Sigmoid colon (tissue), 4 donors: ENCODE data around the gene RDH14.

Experiments
- POLR2A ChIP-seq, 2 donors: fragments of 450-650 bp; IDR thresholded peaks; one replicate each; pipeline ENCODE4 v1.6.1; 2016; ENCODE audit warnings: antibody characterized with exemption in 2 of 2, mild to moderate bottlenecking in 2 of 2, moderate library complexity in 2 of 2
- POLR2AphosphoS5 ChIP-seq, 4 donors: sonication (generic); formaldehyde crosslinking; IDR thresholded peaks; one replicate each; pipeline ENCODE4 v1.6.1; 2017; ENCODE audit warnings: antibody characterized with exemption in 4 of 4
- TF ChIP-seq, protein P1 (sequence below), 4 experiments: fragments of 450-650 bp in 3 of 4; fragments of 200-600 bp in 1 of 4; IDR thresholded peaks; one replicate each; pipeline ENCODE4 v1.5.1; 2016 to 2019; ENCODE audit warnings: antibody characterized with exemption in 4 of 4, mild to moderate bottlenecking in 3 of 4, moderate library complexity in 2 of 4

DNA sequence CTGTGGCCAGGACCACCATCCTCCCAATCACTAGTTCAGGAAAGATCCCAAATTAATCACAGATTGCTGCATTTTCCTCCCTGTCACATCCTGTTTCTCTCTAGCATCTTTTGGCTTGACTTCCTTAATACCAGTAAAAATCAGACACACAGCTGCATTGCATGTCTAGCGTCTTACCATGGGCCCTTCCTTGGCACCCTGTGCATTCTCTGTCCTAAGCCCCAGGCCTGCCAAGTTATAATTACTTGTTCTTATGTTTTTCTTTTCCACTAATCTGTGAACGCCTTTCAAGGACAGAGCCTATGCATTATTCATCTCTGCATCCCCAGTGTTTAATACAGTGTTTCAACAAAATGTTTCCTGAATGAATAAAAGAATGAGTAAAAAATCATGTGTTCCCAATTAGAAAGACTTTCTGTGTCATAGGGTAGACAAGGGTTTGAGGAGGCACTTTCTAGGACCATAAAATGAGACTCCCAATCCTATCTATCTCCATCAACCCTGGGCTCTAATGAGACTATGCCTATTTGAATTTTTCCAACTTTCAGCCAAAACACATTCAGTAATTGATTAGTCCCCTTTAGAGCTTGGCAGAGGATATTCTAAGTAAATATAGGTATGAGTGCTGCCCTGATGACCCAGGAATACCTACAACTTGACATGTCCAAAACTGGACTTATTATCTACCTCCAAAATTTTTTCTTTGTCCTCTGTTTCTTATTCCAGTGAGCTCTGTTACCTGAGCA lies 39.2 kb upstream of the RDH14 start:
- TF ChIP-seq POLR2A (IDR thresholded peaks at IDR 0.05) (no peak), POLR2AphosphoS5 (IDR thresholded peaks at IDR 0.05) (no peak)
- TF ChIP-seq, protein P1, sequence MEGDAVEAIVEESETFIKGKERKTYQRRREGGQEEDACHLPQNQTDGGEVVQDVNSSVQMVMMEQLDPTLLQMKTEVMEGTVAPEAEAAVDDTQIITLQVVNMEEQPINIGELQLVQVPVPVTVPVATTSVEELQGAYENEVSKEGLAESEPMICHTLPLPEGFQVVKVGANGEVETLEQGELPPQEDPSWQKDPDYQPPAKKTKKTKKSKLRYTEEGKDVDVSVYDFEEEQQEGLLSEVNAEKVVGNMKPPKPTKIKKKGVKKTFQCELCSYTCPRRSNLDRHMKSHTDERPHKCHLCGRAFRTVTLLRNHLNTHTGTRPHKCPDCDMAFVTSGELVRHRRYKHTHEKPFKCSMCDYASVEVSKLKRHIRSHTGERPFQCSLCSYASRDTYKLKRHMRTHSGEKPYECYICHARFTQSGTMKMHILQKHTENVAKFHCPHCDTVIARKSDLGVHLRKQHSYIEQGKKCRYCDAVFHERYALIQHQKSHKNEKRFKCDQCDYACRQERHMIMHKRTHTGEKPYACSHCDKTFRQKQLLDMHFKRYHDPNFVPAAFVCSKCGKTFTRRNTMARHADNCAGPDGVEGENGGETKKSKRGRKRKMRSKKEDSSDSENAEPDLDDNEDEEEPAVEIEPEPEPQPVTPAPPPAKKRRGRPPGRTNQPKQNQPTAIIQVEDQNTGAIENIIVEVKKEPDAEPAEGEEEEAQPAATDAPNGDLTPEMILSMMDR (IDR thresholded peaks at IDR 0.05), result no peak
